ENCODE data around the gene AIRE. TPM values are rescaled to one million over a fixed set of nuclear protein-coding genes. Genes with fewer than 3 reads are reported as not detected.
A peak's percentile ranks its signal among the peaks of the same experiment; 100 is the strongest.
"Not testable (repeated sequence)": the region's sequence is repeated elsewhere in the genome, so short reads cannot be mapped to it uniquely, and the experiment has no call there.

AIRE gene
- under 1 TPM; 0.27 to 0.30 TPM for total RNA-seq

GRCh38 chr21:44285138-44285992 is at the start of gene AIRE:
AIRE (plus strand) TSS chr21:44285876; CDS start chr21:44286007, 131 bp downstream.
- Mint-ChIP-seq H3K9me3 (no peaks in the 10 kb centered on the region), H3K36me3 (ENCODE audit: low read depth) (no peaks in the 10 kb centered on the region), H3K4me3 (no peak within 1 kb of the TSS), H3K27me3 (no peaks in the 10 kb centered on the region), H3K4me1 (peaks cover 3% of the 10 kb centered on the region), H3K27ac (no peak within 1 kb of the TSS)
- POLR2A ChIA-PET: no interaction called here
- CTCF ChIA-PET: interaction anchor here (1.3 kb wide), 1 partner anchor 12 kb away, joined by 6 read pairs; no protein-coding TSS in a partner anchor
- no peak for DNase-seq

DNA sequence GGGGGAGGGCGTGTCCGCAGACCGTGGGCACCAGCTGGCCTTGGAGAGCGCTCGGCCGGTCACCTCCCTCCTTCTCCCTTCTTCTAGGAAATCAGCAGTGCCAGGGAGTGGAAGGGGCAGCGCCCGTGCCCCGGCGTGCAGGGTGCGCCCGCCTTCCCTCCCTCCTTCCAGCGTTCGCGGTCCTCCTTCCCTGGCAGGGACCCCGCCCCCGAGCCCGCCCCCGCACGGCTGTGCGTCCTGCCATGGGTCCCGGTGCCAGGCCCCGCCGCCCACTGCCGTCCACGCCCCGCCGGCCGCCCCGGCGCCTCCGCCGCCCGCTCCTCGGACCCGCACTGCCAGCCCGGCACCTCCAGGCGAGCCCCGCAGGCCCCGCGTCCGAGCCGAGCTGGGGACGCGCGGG is 45.3 kb upstream of the AIRE start:
- H3K36me3 Mint-ChIP-seq (ENCODE audit: low read depth); H3K27me3 Mint-ChIP-seq; POLR2A ChIA-PET; CTCF ChIA-PET; DNase-seq; H3K9me3 Mint-ChIP-seq; H3K4me3 Mint-ChIP-seq; H3K4me1 Mint-ChIP-seq; H3K27ac Mint-ChIP-seq: not testable (repeated sequence)

GRCh38 chr21:44240842-44241241 is 44.8 kb upstream of the AIRE start, which contains the start of gene ICOSLG:
ICOSLG (minus strand) TSS chr21:44240943; CDS start chr21:44240817, 126 bp downstream.
- H3K4me3 Mint-ChIP-seq; POLR2A ChIA-PET; H3K27me3 Mint-ChIP-seq; DNase-seq; H3K27ac Mint-ChIP-seq; H3K9me3 Mint-ChIP-seq; H3K4me1 Mint-ChIP-seq; CTCF ChIA-PET; H3K36me3 Mint-ChIP-seq (ENCODE audit: low read depth): not testable (repeated sequence)

DNA sequence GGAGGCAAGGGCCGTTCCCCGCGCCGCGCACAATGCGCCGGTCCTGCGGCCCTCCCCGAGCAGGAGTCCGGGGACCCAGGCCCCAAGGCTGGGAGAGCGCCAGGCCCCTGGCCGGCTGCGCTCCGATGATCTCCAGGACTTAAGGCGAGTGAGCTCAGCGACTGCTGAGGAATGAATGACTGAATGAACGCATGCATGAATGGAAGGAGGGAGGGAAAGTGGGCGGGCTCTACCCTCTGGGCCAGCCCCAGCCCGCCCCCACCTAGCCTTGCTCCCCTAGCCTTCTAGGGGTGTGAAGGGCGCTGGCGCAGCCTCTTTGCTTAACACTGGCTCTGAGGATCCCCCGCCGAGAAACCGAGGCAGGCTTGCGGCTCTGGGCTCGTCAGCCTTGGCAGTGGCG is 44.4 kb upstream of the AIRE start:
- H3K27ac Mint-ChIP-seq; CTCF ChIA-PET; POLR2A ChIA-PET; DNase-seq; H3K9me3 Mint-ChIP-seq; H3K36me3 Mint-ChIP-seq (ENCODE audit: low read depth); H3K4me3 Mint-ChIP-seq; H3K4me1 Mint-ChIP-seq; H3K27me3 Mint-ChIP-seq: not testable (repeated sequence)

DNA sequence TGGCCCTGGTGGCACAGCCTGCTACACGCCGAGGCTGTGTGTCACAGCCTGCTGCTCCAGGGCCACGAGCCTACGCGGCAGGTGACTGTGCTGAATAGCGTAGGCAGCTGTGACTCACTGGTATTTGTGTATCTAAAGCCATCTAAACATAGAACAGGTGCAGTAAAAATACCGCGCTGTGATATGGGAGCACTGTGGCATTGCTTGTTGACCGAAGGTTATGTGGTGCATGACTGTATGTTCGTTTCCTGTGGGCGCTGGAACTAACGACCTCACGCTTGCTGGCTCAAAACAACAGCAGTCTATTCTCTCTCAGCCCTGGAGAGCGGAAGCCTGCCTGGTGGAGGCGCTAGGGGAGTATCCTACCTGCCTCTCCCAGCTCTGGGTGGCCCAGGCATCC is 41.7 kb upstream of the AIRE start:
- POLR2A ChIA-PET; H3K4me3 Mint-ChIP-seq; H3K36me3 Mint-ChIP-seq (ENCODE audit: low read depth); CTCF ChIA-PET; DNase-seq; H3K27ac Mint-ChIP-seq; H3K27me3 Mint-ChIP-seq; H3K9me3 Mint-ChIP-seq; H3K4me1 Mint-ChIP-seq: not testable (repeated sequence)

DNA sequence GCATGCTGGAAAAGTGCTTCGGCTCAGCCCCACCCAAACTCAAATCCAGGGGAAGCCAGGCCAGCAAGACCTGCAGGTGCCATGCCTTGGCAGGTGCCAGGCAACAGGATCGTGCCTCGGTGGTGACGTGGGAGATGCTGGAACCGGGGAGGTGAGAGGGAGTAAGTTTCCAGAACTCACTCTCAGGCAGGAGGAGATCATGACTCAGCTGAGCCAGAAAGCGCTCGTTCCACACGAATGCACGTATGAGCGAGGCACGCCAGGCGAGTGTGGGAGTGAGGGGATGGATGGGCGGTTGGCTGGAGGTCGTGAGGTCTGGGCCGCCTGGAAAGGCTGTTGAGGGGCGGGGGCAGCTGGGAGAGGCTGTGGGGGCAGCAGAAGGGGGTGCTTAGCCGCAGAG is 37.8 kb upstream of the AIRE start:
- H3K36me3 Mint-ChIP-seq (ENCODE audit: low read depth); H3K27me3 Mint-ChIP-seq; POLR2A ChIA-PET; CTCF ChIA-PET; H3K4me3 Mint-ChIP-seq; H3K4me1 Mint-ChIP-seq; H3K9me3 Mint-ChIP-seq; H3K27ac Mint-ChIP-seq; DNase-seq: not testable (repeated sequence)

- CTCF ChIA-PET; H3K27ac Mint-ChIP-seq; H3K4me1 Mint-ChIP-seq; H3K27me3 Mint-ChIP-seq; DNase-seq; H3K4me3 Mint-ChIP-seq; POLR2A ChIA-PET; H3K36me3 Mint-ChIP-seq (ENCODE audit: low read depth); H3K9me3 Mint-ChIP-seq: not testable (repeated sequence)
Measured at GRCh38 chr21:44249204-44250037, 36.3 kb upstream of the AIRE start.

DNA sequence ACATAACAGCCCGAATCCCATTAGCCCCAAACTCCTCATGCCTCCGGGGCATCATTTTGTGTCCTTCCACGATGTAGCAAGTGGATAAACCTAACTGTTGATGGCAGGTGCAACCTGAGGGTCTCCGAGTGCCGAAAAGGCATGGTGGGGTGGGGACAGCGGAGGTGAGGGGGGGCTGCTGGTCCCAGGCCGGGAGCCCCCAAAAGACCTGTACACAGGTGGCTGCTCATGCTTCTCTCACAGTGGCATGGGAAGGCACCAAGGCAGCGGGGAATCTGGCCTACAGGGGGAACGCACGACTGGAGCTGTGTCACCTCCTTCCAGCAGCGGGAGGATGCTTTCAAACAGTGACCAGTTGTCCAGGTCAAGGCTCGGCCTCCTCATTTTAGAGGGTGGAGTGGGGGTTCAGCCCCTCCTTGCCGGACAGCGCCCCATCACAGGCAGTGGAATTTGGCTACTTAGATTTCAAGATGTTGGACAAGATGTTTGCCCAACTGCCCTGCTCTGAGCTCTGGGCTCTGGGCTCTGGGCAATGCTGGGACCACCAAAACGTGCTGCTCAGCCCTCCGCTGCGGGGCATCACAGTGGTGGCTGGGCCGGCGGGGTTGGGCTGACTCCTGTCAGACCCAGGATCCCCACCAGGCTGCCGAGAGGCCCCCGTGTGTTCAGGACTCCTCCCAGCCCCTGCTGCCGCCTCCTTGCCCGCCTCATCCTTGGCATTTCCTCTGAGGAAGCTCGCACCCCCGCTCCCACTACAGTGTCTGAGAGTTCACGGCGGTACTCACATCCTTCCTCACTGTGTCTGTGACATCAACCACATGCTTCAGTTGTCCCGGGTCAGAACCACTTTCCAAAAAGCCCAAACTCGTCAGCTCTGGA is 31.6 kb upstream of the AIRE start:
- H3K27me3 Mint-ChIP-seq: peaks cover 6% of the 10 kb centered on the region
- ChIA-PET CTCF (no interaction called here), POLR2A (no interaction called here)
- peak overlapping the region; percentile 50 for H3K27ac Mint-ChIP-seq
- H3K4me1 Mint-ChIP-seq: peaks cover 2% of the 10 kb centered on the region
- H3K9me3 Mint-ChIP-seq: no peaks in the 10 kb centered on the region
- H3K4me3 Mint-ChIP-seq: no peak overlapping the region
- DNase-seq: peak; percentile 1
- H3K36me3 Mint-ChIP-seq (ENCODE audit: low read depth): no peaks in the 10 kb centered on the region

DNA sequence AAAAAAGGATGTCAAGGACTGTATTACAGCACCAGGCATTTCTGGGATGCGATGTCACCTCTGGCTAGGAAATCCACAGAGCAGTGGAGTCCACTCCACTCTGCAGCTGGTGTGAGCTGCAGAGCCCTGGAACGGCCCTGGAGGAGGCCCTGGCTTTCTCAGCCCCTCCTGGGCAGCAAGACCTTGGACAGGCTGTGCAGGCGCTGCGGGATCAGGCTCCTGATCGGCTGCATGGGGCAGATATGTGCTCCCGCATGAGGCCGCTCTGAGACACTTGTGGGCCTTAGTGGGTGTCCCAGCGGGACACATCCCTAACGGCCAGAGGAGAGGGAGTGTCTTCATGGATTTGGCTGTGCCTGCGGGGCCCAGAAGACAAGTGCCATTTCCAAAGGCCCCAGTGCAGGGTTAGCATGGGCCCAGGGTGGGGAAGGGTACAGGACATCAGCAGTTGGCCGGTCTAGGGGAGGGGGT is 30.1 kb upstream of the AIRE start:
- DNase-seq: no peak
- Mint-ChIP-seq H3K9me3 (no peaks in the 10 kb centered on the region), H3K4me3 (no peak overlapping the region), H3K27me3 (peaks cover 6% of the 10 kb centered on the region), H3K4me1 (peaks cover 2% of the 10 kb centered on the region), H3K36me3 (ENCODE audit: low read depth) (no peaks in the 10 kb centered on the region), H3K27ac (no peak overlapping the region)
- ChIA-PET POLR2A (no interaction called here), CTCF (no interaction called here)

GRCh38 chr21:44258056-44258725 is 27.5 kb upstream of the AIRE start:
- peaks cover 6% of the 10 kb centered on the region for H3K27me3 Mint-ChIP-seq
- no peak overlapping the region for H3K27ac Mint-ChIP-seq
- H3K36me3 Mint-ChIP-seq (ENCODE audit: low read depth): no peaks in the 10 kb centered on the region
- no peak overlapping the region for H3K4me3 Mint-ChIP-seq
- H3K4me1 Mint-ChIP-seq: peaks cover 2% of the 10 kb centered on the region
- DNase-seq: no peak
- ChIA-PET CTCF (no interaction called here), POLR2A (no interaction called here)
- no peaks in the 10 kb centered on the region for H3K9me3 Mint-ChIP-seq

- ChIA-PET CTCF (no interaction called here), POLR2A (no interaction called here)
- Mint-ChIP-seq H3K27ac (no peak overlapping the region), H3K9me3 (no peaks in the 10 kb centered on the region), H3K4me1 (peaks cover 2% of the 10 kb centered on the region), H3K4me3 (no peak overlapping the region), H3K36me3 (ENCODE audit: low read depth) (no peaks in the 10 kb centered on the region), H3K27me3 (peaks cover 2% of the 10 kb centered on the region)
- no peak for DNase-seq
Measured at GRCh38 chr21:44259082-44259705, 26.5 kb upstream of the AIRE start.

GRCh38 chr21:44260066-44260465 is 25.6 kb upstream of the AIRE start:
- Mint-ChIP-seq H3K27ac (no peak overlapping the region), H3K9me3 (no peaks in the 10 kb centered on the region), H3K4me3 (no peak overlapping the region), H3K36me3 (ENCODE audit: low read depth) (no peaks in the 10 kb centered on the region), H3K27me3 (no peaks in the 10 kb centered on the region), H3K4me1 (no peaks in the 10 kb centered on the region)
- ChIA-PET POLR2A (no interaction called here), CTCF (no interaction called here)
- no peak for DNase-seq

Measured in activated CD4-positive, alpha-beta T cell treated with anti-CD3 and anti-CD28 coated beads, Interleukin-2, amount 10 ng/mL, durations not matched to agents 7 days and 5 days (primary cell).